Activated CD4-positive, alpha-beta memory T cell treated with anti-CD3 and anti-CD28 coated beads, Interleukin-2, amount 10 ng/mL, durations not matched to agents 7 days and 5 days (primary cell): ENCODE results near the gene ADH1A. TPM values are rescaled to one million over a fixed set of nuclear protein-coding genes. Genes with fewer than 3 reads are reported as not detected.
"Not testable (repeated sequence)": the region's sequence is repeated elsewhere in the genome, so short reads cannot be mapped to it uniquely, and the experiment has no call there.

Experiments
- CTCF ChIA-PET: fragments of 350-600 bp; sonication (Branson Sonifier 250); formaldehyde crosslinking; loops from one replicate; lab custom pipeline; 2021; ENCODE audit warnings: antibody characterized with exemption, inconsistent platforms; lab: Charles Lee
- POLR2A ChIA-PET: fragments of 350-600 bp; sonication (Branson Sonifier 250); formaldehyde crosslinking; loops from one replicate; lab custom pipeline; 2021; ENCODE audit warnings: antibody characterized with exemption; lab: Charles Lee
- DNase-seq: peaks from one replicate; pipeline ENCODE4 v3.0.0-alpha.2; 2020
- H3K27ac Mint-ChIP-seq: one replicate; pipeline ENCODE4 v1.8.0; 2021; ENCODE audit warnings: mild to moderate bottlenecking, mixed read lengths
- H3K27me3 Mint-ChIP-seq: one replicate; pipeline ENCODE4 v1.8.0; 2021; ENCODE audit warnings: mixed read lengths
- H3K36me3 Mint-ChIP-seq: one replicate; pipeline ENCODE4 v1.8.0; 2021; ENCODE audit warnings: low read depth, mixed read lengths
- H3K4me1 Mint-ChIP-seq: one replicate; pipeline ENCODE4 v1.8.0; 2021; ENCODE audit warnings: mixed read lengths
- H3K4me3 Mint-ChIP-seq: one replicate; pipeline ENCODE4 v1.8.0; 2021; ENCODE audit warnings: mild to moderate bottlenecking, mixed read lengths
- H3K9me3 Mint-ChIP-seq: one replicate; pipeline ENCODE4 v1.8.0; 2021; ENCODE audit warnings: mixed read lengths
- total RNA-seq, 2 experiments: library from RNA; stranded (reverse); gene quantifications; one replicate each; pipeline ENCODE4 v1.2.3, GENCODE V29; 2021

Gene ADH1A
- total RNA-seq, 2 experiments from 2014 or later: not detected

GRCh38 chr4:99264927-99265326 lies 25.9 kb downstream of the ADH1A start:
- CTCF ChIA-PET: no interaction called here

GRCh38 chr4:99252746-99253145 lies 38.0 kb downstream of the ADH1A start:
- CTCF ChIA-PET: no interaction called here
- no peak overlapping the region for H3K4me3 Mint-ChIP-seq
- no peaks in the 10 kb centered on the region for H3K9me3 Mint-ChIP-seq
- no peaks in the 10 kb centered on the region for H3K4me1 Mint-ChIP-seq
- no peaks in the 10 kb centered on the region for H3K27me3 Mint-ChIP-seq
- no peaks in the 10 kb centered on the region for H3K36me3 Mint-ChIP-seq
- DNase-seq: no peak
- POLR2A ChIA-PET: no interaction called here
- no peak overlapping the region for H3K27ac Mint-ChIP-seq

More at GRCh38 chr4:99264927-99265326, 25.9 kb downstream of the ADH1A start:
- no peak overlapping the region for H3K27ac Mint-ChIP-seq
- no peaks in the 10 kb centered on the region for H3K27me3 Mint-ChIP-seq
- no peak for DNase-seq
- peaks cover 3% of the 10 kb centered on the region for H3K9me3 Mint-ChIP-seq
- H3K4me1 Mint-ChIP-seq: no peaks in the 10 kb centered on the region
- H3K36me3 Mint-ChIP-seq: no peaks in the 10 kb centered on the region
- no peak overlapping the region for H3K4me3 Mint-ChIP-seq
- POLR2A ChIA-PET: no interaction called here

- H3K27me3 Mint-ChIP-seq: no peaks in the 10 kb centered on the region
- H3K4me1 Mint-ChIP-seq: no peaks in the 10 kb centered on the region
- no peak for DNase-seq
- no peaks in the 10 kb centered on the region for H3K36me3 Mint-ChIP-seq
- ChIA-PET POLR2A (no interaction called here), CTCF (no interaction called here)
- peaks cover 4% of the 10 kb centered on the region for H3K9me3 Mint-ChIP-seq
- H3K4me3 Mint-ChIP-seq: no peak overlapping the region
- no peak overlapping the region for H3K27ac Mint-ChIP-seq
Measured at GRCh38 chr4:99248714-99249113, 42.1 kb downstream of the ADH1A start.

- ChIA-PET POLR2A (no interaction called here), CTCF (no interaction called here)
- no peak for DNase-seq
- Mint-ChIP-seq H3K9me3 (no peaks in the 10 kb centered on the region), H3K36me3 (no peaks in the 10 kb centered on the region), H3K4me3 (no peak overlapping the region), H3K4me1 (no peaks in the 10 kb centered on the region), H3K27me3 (peaks cover 2% of the 10 kb centered on the region), H3K27ac (no peak overlapping the region)
Measured at GRCh38 chr4:99235955-99236354, 54.8 kb downstream of the ADH1A start.

GRCh38 chr4:99234331-99235010 lies 56.3 kb downstream of the ADH1A start:
- CTCF ChIA-PET: no interaction called here
- no peak for DNase-seq
- Mint-ChIP-seq H3K27me3 (peaks cover 2% of the 10 kb centered on the region), H3K4me1 (no peaks in the 10 kb centered on the region), H3K36me3 (no peaks in the 10 kb centered on the region), H3K4me3 (no peak overlapping the region), H3K9me3 (no peaks in the 10 kb centered on the region), H3K27ac (no peak overlapping the region)
- POLR2A ChIA-PET: no interaction called here

GRCh38 chr4:99233397-99233796 lies 57.4 kb downstream of the ADH1A start:
- H3K4me1 Mint-ChIP-seq, CTCF ChIA-PET, DNase-seq, H3K4me3 Mint-ChIP-seq, H3K36me3 Mint-ChIP-seq, POLR2A ChIA-PET, H3K27me3 Mint-ChIP-seq, H3K9me3 Mint-ChIP-seq, H3K27ac Mint-ChIP-seq: not testable (repeated sequence)

GRCh38 chr4:99228706-99229105 lies 62.1 kb downstream of the ADH1A start:
- DNase-seq, H3K4me3 Mint-ChIP-seq, H3K36me3 Mint-ChIP-seq, H3K27ac Mint-ChIP-seq, H3K4me1 Mint-ChIP-seq, POLR2A ChIA-PET, CTCF ChIA-PET, H3K27me3 Mint-ChIP-seq, H3K9me3 Mint-ChIP-seq: not testable (repeated sequence)

GRCh38 chr4:99227646-99228045 lies 63.1 kb downstream of the ADH1A start:
- H3K4me3 Mint-ChIP-seq, CTCF ChIA-PET, H3K9me3 Mint-ChIP-seq, H3K27ac Mint-ChIP-seq, H3K36me3 Mint-ChIP-seq, POLR2A ChIA-PET, DNase-seq, H3K27me3 Mint-ChIP-seq, H3K4me1 Mint-ChIP-seq: not testable (repeated sequence)

Other genes with a start within 250 kb of the ADH1A start
- gene ADH5, start 202.2 kb downstream of the ADH1A start, total RNA-seq: 100 to 1,000 TPM; 107 to 114 TPM
- not detected for gene ADH4, start 146.7 kb downstream of the ADH1A start, total RNA-seq
- gene ADH6, start 71.7 kb downstream of the ADH1A start, total RNA-seq: not detected
- gene ADH1B, start 30.4 kb upstream of the ADH1A start, total RNA-seq: not detected
- gene ADH1C, start 61.8 kb upstream of the ADH1A start, total RNA-seq: not detected
- gene ADH7, start 144.4 kb upstream of the ADH1A start, total RNA-seq: not detected
- gene C4orf17, start 220.0 kb upstream of the ADH1A start, total RNA-seq: not detected